Left ventricle myocardium inferior (tissue), 1 donor: Measurements from ENCODE around the gene TRAPPC6A. TPM values are rescaled to one million over a fixed set of nuclear protein-coding genes. Genes with fewer than 3 reads are reported as not detected.

Experiments
- DNase-seq: peaks from one replicate; pipeline ENCODE4 v3.0.0-alpha.2; 2020
- H3K27ac ChIP-seq: fragments of 200-600 bp; replicated peaks from 2 replicates; pipeline ENCODE4 v1.8.0; 2021
- H3K27me3 ChIP-seq: fragments of 200-600 bp; 2 replicates; pipeline ENCODE4 v1.8.0; 2021; ENCODE audit warnings: low read depth
- H3K36me3 ChIP-seq: fragments of 200-600 bp; 2 replicates; pipeline ENCODE4 v1.8.0; 2021
- H3K4me1 ChIP-seq: fragments of 200-600 bp; 2 replicates; pipeline ENCODE4 v1.8.0; 2021
- H3K4me3 ChIP-seq: fragments of 200-600 bp; 2 replicates; pipeline ENCODE4 v1.8.0; 2021; ENCODE audit warnings: mild to moderate bottlenecking, moderate library complexity
- H3K9me3 ChIP-seq: fragments of 200-600 bp; replicated peaks from 2 replicates; pipeline ENCODE4 v1.8.0; 2021
- CTCF ChIP-seq: fragments of 200-600 bp; IDR thresholded peaks from 2 replicates; pipeline ENCODE4 v1.8.0; 2021; ENCODE audit warnings: antibody characterized with exemption, mild to moderate bottlenecking, borderline replicate concordance
- intact Hi-C: fragments of 100-400 bp; cut with micrococcal nuclease; formaldehyde crosslinking; loops from one replicate; pipeline ENCODE4 v1.11.0; 2022
- total RNA-seq: library from RNA; stranded (reverse); fragmentation: NEBNext Ultra II Directional; extraction: Animal tissue kit (Norgen Biotek cat#: 25700); gene quantifications from one replicate; pipeline ENCODE4 v1.2.1, GENCODE V29; 2021
- donor health status: DM: no; HTN: yes; CAD: no; lungs with severe emphysema.

The TRAPPC6A gene
- total RNA-seq, 1 donor from 2014 or later = 15.8 TPM

GRCh38 chr19:45135176-45135885 lies 42.7 kb downstream of the TRAPPC6A start:
- no peaks in the 10 kb centered on the region for H3K9me3 ChIP-seq

GRCh38 chr19:45133661-45134060 lies 44.4 kb downstream of the TRAPPC6A start:
- no peak for TF ChIP-seq CTCF
- intact Hi-C loops = no loop called here
- peaks cover 28% of the 10 kb centered on the region for H3K4me1 ChIP-seq
- DNase-seq = no peak
- no peak overlapping the region for H3K4me3 ChIP-seq
- H3K9me3 ChIP-seq = no peaks in the 10 kb centered on the region
- no peaks in the 10 kb centered on the region for H3K27me3 ChIP-seq
- no peak overlapping the region for H3K27ac ChIP-seq
- H3K36me3 ChIP-seq = peaks cover 2% of the 10 kb centered on the region

More at GRCh38 chr19:45135176-45135885, 42.7 kb downstream of the TRAPPC6A start:
- Histone ChIP-seq H3K4me1 (peaks cover 28% of the 10 kb centered on the region), H3K27me3 (no peaks in the 10 kb centered on the region), H3K4me3 (no peak overlapping the region), H3K36me3 (peaks cover under 1% of the 10 kb centered on the region), H3K27ac (no peak overlapping the region)
- no peak for DNase-seq
- intact Hi-C loops = no loop called here
- TF ChIP-seq CTCF = no peak

GRCh38 chr19:45130888-45131615 lies 47.0 kb downstream of the TRAPPC6A start:
- H3K9me3 ChIP-seq = no peaks in the 10 kb centered on the region
- no peak overlapping the region for H3K27ac ChIP-seq
- no peaks in the 10 kb centered on the region for H3K27me3 ChIP-seq
- no peak overlapping the region for H3K4me3 ChIP-seq
- H3K36me3 ChIP-seq = peaks cover 14% of the 10 kb centered on the region
- H3K4me1 ChIP-seq = peaks cover 3% of the 10 kb centered on the region
- intact Hi-C loops = no loop called here
- DNase-seq = no peak
- TF ChIP-seq CTCF = peak; percentile 21

- DNase-seq = no peak
- Histone ChIP-seq H3K36me3 (peaks cover 14% of the 10 kb centered on the region), H3K4me1 (peaks cover 5% of the 10 kb centered on the region), H3K4me3 (no peak overlapping the region), H3K9me3 (no peaks in the 10 kb centered on the region), H3K27ac (no peak overlapping the region), H3K27me3 (no peaks in the 10 kb centered on the region)
- intact Hi-C loops = no loop called here
- no peak for TF ChIP-seq CTCF
Observed at GRCh38 chr19:45130236-45130635, 47.8 kb downstream of the TRAPPC6A start.

- no peak for DNase-seq
- TF ChIP-seq CTCF = no peak
- intact Hi-C loops = no loop called here
- Histone ChIP-seq H3K36me3 (peaks cover 14% of the 10 kb centered on the region), H3K4me1 (peaks cover 5% of the 10 kb centered on the region), H3K27me3 (no peaks in the 10 kb centered on the region), H3K4me3 (no peak overlapping the region), H3K9me3 (no peaks in the 10 kb centered on the region), H3K27ac (no peak overlapping the region)
Observed at GRCh38 chr19:45128806-45129205, 49.2 kb downstream of the TRAPPC6A start.
